Ovary (tissue), 9 donors: ENCODE results near the gene TRPM2. TPM values are rescaled to one million over a fixed set of nuclear protein-coding genes. Genes with fewer than 3 reads are reported as not detected.

Experiments
- DNase-seq, 5 donors: peaks; one replicate each; pipeline ENCODE4 v3.0.0-alpha.2; 2019 to 2020
- H3K27ac ChIP-seq, 2 donors: fragments of 200-600 bp; one replicate each; pipeline versions ENCODE4 v1.5.1 to v1.8.0; 2019 to 2022
- H3K27me3 ChIP-seq: fragments of 200-600 bp; one replicate; pipeline ENCODE4 v1.8.0; 2022
- H3K36me3 ChIP-seq: fragments of 200-600 bp; sonication (generic); one replicate; pipeline ENCODE4 v1.5.1; 2019
- H3K4me1 ChIP-seq: one replicate; pipeline ENCODE4 v1.8.1; 2013; ENCODE audit warnings: mild to moderate bottlenecking, moderate library complexity; ENCODE audit not compliant: insufficient read depth
- H3K4me3 ChIP-seq: fragments of 200-600 bp; sonication (generic); one replicate; pipeline ENCODE4 v1.5.1; 2017
- H3K9me3 ChIP-seq, 2 donors: fragments of 200-600 bp in 1 of 2; sonication (generic) in 1 of 2; one replicate each; pipeline versions ENCODE4 v1.5.1 to v1.8.1; 2013 to 2019; ENCODE audit warnings: mild to moderate bottlenecking in 1 of 2, moderate library complexity in 1 of 2
- EP300 ChIP-seq: sonication (generic); formaldehyde crosslinking; IDR thresholded peaks from one replicate; pipeline ENCODE4 v1.6.1; 2017; ENCODE audit warnings: antibody characterized with exemption
- POLR2A ChIP-seq: fragments of 450-650 bp; IDR thresholded peaks from one replicate; pipeline ENCODE4 v1.6.1; 2017; ENCODE audit warnings: antibody characterized with exemption, mild to moderate bottlenecking, moderate library complexity
- WGBS, 3 donors: extraction: QIAGEN DNeasy Blood & Tissue Kit in 1 of 3; methylation state at CpG; one replicate each; pipeline versions ENCODE4 v1.1.5 to v1.1.7; 2013 to 2017; 5-methylcytosine and 5-hydroxymethylcytosine counted together
- intact Hi-C, 4 donors: fragments of 100-400 bp; cut with DNase I; formaldehyde crosslinking; loops; one replicate each; pipeline versions ENCODE4 v1.11.0 to v1.15.1; 2022 to 2023
- polyA plus RNA-seq, 2 donors: library from polyadenylated mRNA; stranded (reverse); fragments of 200-250 nt in 1 of 2; fragments of 350-450 nt in 1 of 2; fragmentation: Illumina TruSeq in 1 of 2; extraction: RNeasy Lipid Tissue Mini Kit (QIAGEN cat#74804) in 1 of 2; gene quantifications; one replicate each; pipeline ENCODE4 v1.2.3, GENCODE V29; 2013 to 2014
- total RNA-seq, 7 donors: library from RNA; depleted of rRNA in 2 of 7; stranded (reverse); fragments of >200 nt in 2 of 7; fragmentation: NEBNext Ultra II Directional in 3 of 7; extraction: Animal tissue kit (Norgen Biotek cat#: 25700) in 3 of 7; gene quantifications; one replicate each; pipeline versions ENCODE4 v1.1.0 to v1.2.4, GENCODE V29; 2016 to 2023
- TF ChIP-seq, protein P1 (sequence below), 3 donors: fragments of 450-650 bp in 2 of 3; fragments of 200-600 bp in 1 of 3; IDR thresholded peaks; one replicate each; pipeline versions ENCODE4 v1.5.1 to v1.8.0; 2016 to 2022; ENCODE audit warnings: antibody characterized with exemption in 3 of 3, mild to moderate bottlenecking in 1 of 3
- donor health status: DM: no; HTN: no; CAD: no; lungs with moderate emphysema.
- donor health status: DM: no; HTN: no; CAD: no.
- donor health status: Bipolar disorder and iron deficiency.
- donor health status: DM: yes; HTN: yes; CAD: no.
- donor health status: DM: no; HTN: no; CAD: no.
- donor health status: DM: yes; HTN: yes; CAD: no.

Gene TRPM2
- total and polyA plus RNA-seq, 9 donors, result 0.48 to 7.0 (median 1.8) TPM

DNA sequence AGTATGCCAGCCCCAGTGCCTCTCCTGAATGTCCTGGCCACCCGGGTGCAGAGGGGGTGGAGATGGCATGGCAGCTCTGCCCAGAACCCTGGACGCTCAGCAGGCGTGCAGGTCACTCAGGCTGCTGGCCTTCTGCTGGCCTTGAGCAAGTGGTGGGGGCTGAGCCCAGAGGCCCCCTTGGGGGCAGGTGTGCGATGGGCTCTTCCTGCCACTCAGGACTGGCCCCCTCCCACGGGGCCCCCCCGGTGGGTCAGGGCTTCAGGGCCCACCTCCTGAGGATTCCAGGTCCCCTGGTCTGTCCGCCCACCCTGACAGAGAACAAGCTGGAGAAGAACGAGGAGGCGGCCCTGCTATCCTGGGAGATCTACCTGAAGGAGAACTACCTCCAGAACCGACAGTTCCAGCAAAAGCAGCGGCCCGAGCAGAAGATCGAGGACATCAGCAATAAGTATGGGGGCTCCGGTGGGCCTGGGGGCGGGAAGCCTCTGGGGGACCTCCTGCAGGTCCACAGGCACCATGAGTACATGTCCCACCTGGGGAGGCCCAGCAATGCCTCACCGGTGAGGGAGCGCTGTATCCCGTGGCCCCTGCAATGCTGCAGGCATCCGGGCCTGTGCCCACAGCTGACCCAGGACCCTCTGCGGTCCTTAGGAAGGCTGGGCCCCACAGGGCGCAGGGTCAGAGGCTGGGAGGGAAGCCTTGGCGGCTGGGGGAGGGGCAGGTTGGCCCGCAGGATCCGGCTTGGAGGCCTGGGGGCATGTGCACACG is 64.9 kb downstream of the TRPM2 start:
- Histone ChIP-seq H3K4me1 (no peaks in the 10 kb centered on the region), H3K36me3 (no peaks in the 10 kb centered on the region), H3K9me3 (no peaks in the 10 kb centered on the region), H3K27me3 (no peaks in the 10 kb centered on the region), H3K4me3 (no peak overlapping the region), H3K27ac (no peak overlapping the region)
- peak in 2 of 5 donors; percentile 10 to 24 for DNase-seq
- intact Hi-C loops, result no loop called here
- WGBS, 3 donors, result 85 to 87% (median 85%) methylated on average over 24 to 25 of the region's 25 CpGs
- no peak for TF ChIP-seq POLR2A
- no peak for TF ChIP-seq EP300
- TF ChIP-seq, protein P1, sequence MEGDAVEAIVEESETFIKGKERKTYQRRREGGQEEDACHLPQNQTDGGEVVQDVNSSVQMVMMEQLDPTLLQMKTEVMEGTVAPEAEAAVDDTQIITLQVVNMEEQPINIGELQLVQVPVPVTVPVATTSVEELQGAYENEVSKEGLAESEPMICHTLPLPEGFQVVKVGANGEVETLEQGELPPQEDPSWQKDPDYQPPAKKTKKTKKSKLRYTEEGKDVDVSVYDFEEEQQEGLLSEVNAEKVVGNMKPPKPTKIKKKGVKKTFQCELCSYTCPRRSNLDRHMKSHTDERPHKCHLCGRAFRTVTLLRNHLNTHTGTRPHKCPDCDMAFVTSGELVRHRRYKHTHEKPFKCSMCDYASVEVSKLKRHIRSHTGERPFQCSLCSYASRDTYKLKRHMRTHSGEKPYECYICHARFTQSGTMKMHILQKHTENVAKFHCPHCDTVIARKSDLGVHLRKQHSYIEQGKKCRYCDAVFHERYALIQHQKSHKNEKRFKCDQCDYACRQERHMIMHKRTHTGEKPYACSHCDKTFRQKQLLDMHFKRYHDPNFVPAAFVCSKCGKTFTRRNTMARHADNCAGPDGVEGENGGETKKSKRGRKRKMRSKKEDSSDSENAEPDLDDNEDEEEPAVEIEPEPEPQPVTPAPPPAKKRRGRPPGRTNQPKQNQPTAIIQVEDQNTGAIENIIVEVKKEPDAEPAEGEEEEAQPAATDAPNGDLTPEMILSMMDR (IDR thresholded peaks at IDR 0.05), result no peak

DNA sequence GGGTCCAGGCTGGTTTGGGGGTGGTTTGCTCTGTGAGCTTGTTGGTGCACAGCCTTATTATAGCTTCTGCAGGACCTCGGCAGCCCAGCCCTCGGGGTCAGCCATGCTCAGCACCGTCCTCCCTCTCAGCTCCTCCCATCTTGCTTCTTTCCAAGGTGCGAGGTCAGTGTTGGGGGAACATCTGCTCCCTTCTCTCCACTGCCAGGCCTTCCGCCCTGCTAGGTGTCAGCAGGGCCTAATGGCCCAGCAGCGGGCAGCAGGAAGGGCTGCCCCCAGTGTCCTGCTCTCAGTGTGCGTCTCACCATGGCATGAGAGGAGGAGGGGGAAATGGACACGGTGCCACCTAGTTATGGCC is 65.4 kb downstream of the TRPM2 start:
- 84 to 90% (median 89%) methylated on average over 8 of the region's 8 CpGs for WGBS, 3 donors
- intact Hi-C loops, result no loop called here
- Histone ChIP-seq H3K27me3 (no peaks in the 10 kb centered on the region), H3K4me3 (no peak overlapping the region), H3K27ac (no peak overlapping the region), H3K9me3 (no peaks in the 10 kb centered on the region), H3K36me3 (no peaks in the 10 kb centered on the region), H3K4me1 (no peaks in the 10 kb centered on the region)
- peak in 1 of 5 donors; percentile 2 for DNase-seq
- no peak for TF ChIP-seq EP300
- TF ChIP-seq, protein P1 (IDR thresholded peaks at IDR 0.05), result no peak
- TF ChIP-seq POLR2A, result no peak

DNA sequence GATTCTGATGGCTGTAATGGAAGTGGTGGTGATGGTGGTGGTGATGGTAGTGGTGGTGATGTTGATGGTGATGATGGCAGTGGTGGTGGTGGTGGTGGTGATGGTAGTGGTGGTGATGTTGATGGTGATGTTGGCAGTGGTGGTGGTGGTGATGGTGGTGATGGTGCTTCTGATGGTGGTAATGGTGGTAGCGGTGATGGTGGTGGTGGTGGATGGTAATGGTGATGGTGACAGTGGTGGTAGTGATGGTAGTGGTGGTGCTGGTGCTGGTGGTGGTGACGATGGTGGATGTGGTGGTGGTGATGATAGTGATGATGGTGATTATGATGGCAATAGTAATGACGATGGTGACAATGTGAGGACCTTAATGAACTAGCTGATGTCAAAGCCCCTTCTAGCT is 66.3 kb downstream of the TRPM2 start:
- H3K4me3 ChIP-seq, result no peak overlapping the region
- intact Hi-C loops, result no loop called here
- H3K4me1 ChIP-seq, result no peaks in the 10 kb centered on the region
- H3K27me3 ChIP-seq, result no peaks in the 10 kb centered on the region
- DNase-seq, result no peak
- H3K27ac ChIP-seq, result no peak overlapping the region
- H3K9me3 ChIP-seq, result no peaks in the 10 kb centered on the region
- TF ChIP-seq POLR2A (no peak), EP300 (no peak)
- TF ChIP-seq, protein P1 (IDR thresholded peaks at IDR 0.05), result no peak
- no peaks in the 10 kb centered on the region for H3K36me3 ChIP-seq
- WGBS, 3 donors, result 90 to 97% (median 95%) methylated on average over 3 of the region's 3 CpGs

DNA sequence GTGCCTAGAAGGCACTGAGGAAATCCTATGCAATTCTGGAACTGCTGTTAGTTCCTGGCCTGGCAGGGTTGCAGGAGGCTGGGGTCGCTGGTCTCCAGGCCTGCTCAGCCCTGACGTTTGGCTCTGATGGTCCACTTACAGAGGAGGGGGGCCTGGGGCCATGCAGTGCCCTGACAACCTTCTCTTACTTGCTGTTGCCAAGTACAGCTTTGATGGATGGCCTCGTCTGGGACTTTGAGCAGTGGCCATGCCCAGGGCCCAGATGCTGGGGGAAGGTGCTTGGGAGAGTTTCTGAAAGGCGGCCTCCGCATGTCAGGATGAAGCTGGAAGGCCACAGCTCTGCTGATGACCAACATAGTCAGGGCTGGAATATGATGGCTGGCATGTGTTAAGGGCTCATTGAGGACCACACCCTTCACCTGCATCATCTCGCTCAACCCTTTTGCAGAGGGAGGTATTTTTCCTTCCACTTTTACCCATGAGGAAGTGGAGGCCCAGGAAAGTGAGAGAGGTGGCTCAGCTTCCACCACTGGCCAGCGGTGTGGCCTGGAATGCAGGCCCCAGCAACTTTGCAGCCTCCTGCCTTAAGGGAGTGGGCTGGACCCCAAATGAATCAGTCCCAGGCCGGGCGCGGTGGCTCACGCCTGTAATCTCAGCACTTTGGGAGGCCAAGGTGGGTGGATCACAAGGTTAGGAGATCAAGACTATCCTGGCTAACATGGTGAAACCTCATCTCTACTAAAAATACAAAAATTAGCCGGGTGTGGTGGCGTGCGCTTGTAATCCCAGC is 67.2 kb downstream of the TRPM2 start:
- 75 to 86% (median 84%) methylated on average over 14 of the region's 14 CpGs for WGBS, 3 donors
- no peak for TF ChIP-seq POLR2A
- TF ChIP-seq, protein P1 (IDR thresholded peaks at IDR 0.05), result no peak
- TF ChIP-seq EP300, result no peak
- H3K36me3 ChIP-seq, result no peaks in the 10 kb centered on the region
- H3K4me1 ChIP-seq, result no peaks in the 10 kb centered on the region
- H3K4me3 ChIP-seq, result no peak overlapping the region
- intact Hi-C loops, result no loop called here
- peak in 2 of 5 donors; percentile 1 to 15 for DNase-seq
- no peak overlapping the region for H3K27ac ChIP-seq
- no peaks in the 10 kb centered on the region for H3K27me3 ChIP-seq
- H3K9me3 ChIP-seq, result no peaks in the 10 kb centered on the region
